Peyer's patch (tissue), 4 donors: Measurements from ENCODE around the gene LHX4. TPM values are rescaled to one million over a fixed set of nuclear protein-coding genes. Genes with fewer than 3 reads are reported as not detected.

Experiments used
- DNase-seq, 3 donors: peaks; one replicate each; pipeline ENCODE4 v3.0.0-alpha.2; 2017 to 2019
- H3K27ac ChIP-seq, 4 donors: fragments of 200-600 bp; sonication (generic); one replicate each; pipeline ENCODE4 v1.5.1; 2016 to 2019
- H3K27me3 ChIP-seq, 2 donors: fragments of 200-600 bp; sonication (generic); one replicate each; pipeline ENCODE4 v1.5.1; 2019
- H3K36me3 ChIP-seq, 3 donors: fragments of 200-600 bp; sonication (generic); one replicate each; pipeline ENCODE4 v1.5.1; 2016 to 2019
- H3K4me1 ChIP-seq, 4 donors: fragments of 200-600 bp; sonication (generic); one replicate each; pipeline ENCODE4 v1.5.1; 2016 to 2019
- H3K4me3 ChIP-seq, 4 donors: fragments of 200-600 bp; sonication (generic); 1 replicate in 3 of 4; 2 replicates in 1 of 4; pipeline ENCODE4 v1.5.1; 2016 to 2019; ENCODE audit warnings: mild to moderate bottlenecking in 1 of 4
- H3K9me3 ChIP-seq, 4 donors: fragments of 200-600 bp; sonication (generic); one replicate each; pipeline ENCODE4 v1.5.1; 2016 to 2019; ENCODE audit warnings: mild to moderate bottlenecking in 1 of 4
- CTCF ChIP-seq, 6 experiments: fragments of 450-650 bp in 4 of 6; fragments of 200-600 bp in 2 of 6; sonication (generic) in 1 of 6; IDR thresholded peaks; one replicate each; pipeline ENCODE4 v1.5.1; 2017 to 2019; ENCODE audit warnings: antibody characterized with exemption in 6 of 6, mild to moderate bottlenecking in 3 of 6, moderate library complexity in 1 of 6
- POLR2A ChIP-seq, 2 donors: fragments of 450-650 bp; IDR thresholded peaks; one replicate each; pipeline ENCODE4 v1.5.1; 2017; ENCODE audit warnings: antibody characterized with exemption in 2 of 2, mild to moderate bottlenecking in 2 of 2, moderate library complexity in 2 of 2
- total RNA-seq, 4 donors: library from RNA; depleted of rRNA; stranded (reverse); fragments of >200 nt; gene quantifications; one replicate each; pipeline ENCODE4 v1.1.0, GENCODE V29; 2016

Gene LHX4
- total RNA-seq, 4 donors from 2014 or later = 0.28 to 1.1 (median 0.68) TPM

DNA sequence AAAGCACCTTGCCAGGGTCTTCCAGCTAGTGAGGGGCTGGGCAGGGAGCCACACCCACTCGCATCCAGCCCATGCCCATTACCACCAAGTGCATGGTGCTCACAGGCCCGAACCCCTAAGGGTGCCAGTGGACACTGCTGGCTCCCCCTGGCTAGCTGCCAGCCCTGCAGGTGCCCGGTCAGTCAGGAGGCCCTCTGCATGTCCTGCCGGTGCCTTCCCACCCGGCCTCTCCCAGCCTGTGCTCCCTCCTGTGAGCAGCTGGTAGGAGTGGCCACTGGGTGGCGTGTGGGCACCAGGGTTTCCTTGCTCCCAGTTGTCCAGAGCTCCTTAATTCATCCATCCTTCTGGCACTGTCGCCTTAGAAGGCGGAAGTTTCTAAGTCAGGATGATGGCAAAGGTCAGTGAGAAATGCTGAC is 42.0 kb upstream of the LHX4 start:
- DNase-seq = peak in 2 of 3 donors; percentile 69 to 79
- Histone ChIP-seq H3K9me3 (no peaks in the 10 kb centered on the region), H3K27me3 (no peaks in the 10 kb centered on the region), H3K36me3 (peaks cover 0 to 63% (median 0%) of the 10 kb centered on the region in 3 donors), H3K27ac (no peak overlapping the region), H3K4me3 (no peak overlapping the region), H3K4me1 (no peaks in the 10 kb centered on the region)
- TF ChIP-seq POLR2A (IDR thresholded peaks at IDR 0.05) = no peak
- peak in 4 of 6 experiments; percentile 34 to 75 (median 74) for TF ChIP-seq CTCF (IDR thresholded peaks at IDR 0.05)

DNA sequence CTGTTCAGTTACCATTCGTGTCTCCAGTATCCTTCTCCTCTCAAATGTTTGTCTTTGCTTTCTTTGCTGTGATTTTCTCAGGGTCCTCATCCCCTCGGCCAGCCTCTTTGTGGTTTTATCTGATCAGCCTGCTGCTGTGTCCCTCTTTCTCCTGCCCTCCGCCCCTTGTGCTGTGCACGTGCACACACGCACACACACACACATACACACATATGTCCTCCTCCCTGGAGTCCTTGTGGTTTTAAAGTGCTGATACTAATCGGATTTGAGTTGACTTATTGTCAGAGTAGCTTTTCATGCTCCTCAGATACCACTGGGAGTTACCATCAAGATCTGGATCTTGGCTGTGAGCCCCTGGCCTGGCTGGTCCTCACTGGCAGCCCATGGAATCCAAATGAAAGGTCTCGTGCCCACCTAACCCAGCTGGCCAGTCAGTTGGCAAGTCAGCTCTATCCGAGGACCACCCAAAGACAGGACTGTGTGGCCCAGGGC is 41.3 kb upstream of the LHX4 start:
- Histone ChIP-seq H3K4me1 (no peaks in the 10 kb centered on the region), H3K27me3 (no peaks in the 10 kb centered on the region), H3K27ac (no peak overlapping the region), H3K4me3 (no peak overlapping the region), H3K36me3 (peaks cover 0 to 57% (median 0%) of the 10 kb centered on the region in 3 donors), H3K9me3 (no peaks in the 10 kb centered on the region)
- no peak for DNase-seq
- TF ChIP-seq CTCF (IDR thresholded peaks at IDR 0.05) (no peak), POLR2A (IDR thresholded peaks at IDR 0.05) (no peak)

- no peak for DNase-seq
- Histone ChIP-seq H3K4me3 (no peak overlapping the region), H3K9me3 (no peaks in the 10 kb centered on the region), H3K36me3 (peaks cover 0 to 48% (median 0%) of the 10 kb centered on the region in 3 donors), H3K27ac (no peak overlapping the region), H3K4me1 (no peaks in the 10 kb centered on the region), H3K27me3 (no peaks in the 10 kb centered on the region)
- TF ChIP-seq POLR2A (IDR thresholded peaks at IDR 0.05) (no peak), CTCF (IDR thresholded peaks at IDR 0.05) (no peak)
These were observed 40.0 kb upstream of the LHX4 start for GRCh38 chr1:180190091-180190490.

- TF ChIP-seq POLR2A (IDR thresholded peaks at IDR 0.05) (no peak), CTCF (IDR thresholded peaks at IDR 0.05) (no peak)
- Histone ChIP-seq H3K36me3 (peaks cover 0 to 43% (median 0%) of the 10 kb centered on the region in 3 donors), H3K9me3 (no peaks in the 10 kb centered on the region), H3K4me3 (no peak overlapping the region), H3K4me1 (no peaks in the 10 kb centered on the region), H3K27me3 (no peaks in the 10 kb centered on the region), H3K27ac (no peak overlapping the region)
- no peak for DNase-seq
These were observed 37.9 kb upstream of the LHX4 start for GRCh38 chr1:180192172-180192571.

DNA sequence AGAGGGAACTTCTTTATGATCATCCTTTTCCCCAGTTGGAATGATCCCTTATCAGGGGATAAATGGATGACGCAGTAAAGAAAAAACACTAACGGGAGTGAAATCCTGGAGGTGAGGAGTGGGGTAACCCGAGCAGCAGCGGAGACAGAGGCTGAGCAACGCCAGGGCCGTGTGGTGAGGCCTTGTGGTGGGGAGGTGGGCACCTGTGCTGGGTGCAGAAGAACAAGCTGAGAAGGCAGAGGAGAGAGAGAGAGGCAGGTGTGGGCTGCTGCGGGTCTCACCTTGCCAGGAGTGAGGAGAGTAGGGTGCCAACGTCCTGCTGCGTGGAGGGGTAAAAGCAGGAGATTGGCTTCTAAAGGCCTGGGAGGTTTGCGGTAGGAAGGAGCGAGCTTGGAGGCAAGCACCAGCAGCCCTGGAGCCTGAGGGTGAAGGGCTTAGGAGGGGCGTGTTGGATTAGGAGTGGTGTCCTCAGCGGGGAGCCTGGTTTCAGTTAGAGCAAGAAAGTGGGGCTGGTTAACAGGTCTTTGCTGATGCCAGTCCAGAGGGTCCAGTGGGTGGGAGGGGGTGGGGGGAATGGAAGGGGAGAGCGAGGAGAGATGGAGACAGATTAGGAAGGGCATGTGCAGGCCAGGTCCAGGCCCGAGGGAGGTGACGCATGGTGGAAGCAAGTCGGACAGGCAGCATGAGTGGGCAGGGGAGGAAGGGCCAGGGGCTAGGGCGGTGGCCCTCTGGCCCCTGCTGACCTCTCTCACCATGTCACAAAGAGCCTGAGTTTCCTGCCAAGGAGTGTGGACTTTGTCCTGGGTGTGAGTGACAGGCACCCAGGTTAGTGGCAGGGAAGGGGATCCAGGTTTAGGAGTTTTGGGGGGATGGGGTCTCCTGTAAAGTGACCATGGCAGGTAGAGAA is 36.7 kb upstream of the LHX4 start:
- Histone ChIP-seq H3K27ac (no peak overlapping the region), H3K36me3 (peaks cover 0 to 44% (median 0%) of the 10 kb centered on the region in 3 donors), H3K27me3 (no peaks in the 10 kb centered on the region), H3K4me1 (no peaks in the 10 kb centered on the region), H3K4me3 (no peak overlapping the region), H3K9me3 (no peaks in the 10 kb centered on the region)
- TF ChIP-seq CTCF (IDR thresholded peaks at IDR 0.05) = no peak
- no peak for TF ChIP-seq POLR2A (IDR thresholded peaks at IDR 0.05)
- no peak for DNase-seq
